ENCODE measurements around the gene HOXA7. TPM values are rescaled to one million over a fixed set of nuclear protein-coding genes. Genes with fewer than 3 reads are reported as not detected.

HOXA7 gene
- total and polyA plus RNA-seq, 2 donors (not counting 1 experiment from before 2014, with no cell fraction given): 0.37 TPM; not detected in 1

GRCh38 chr7:27161721-27162560, 5.5 kb upstream of the HOXA7 start:
- ATAC-seq (ENCODE audit: low read depth): no peak
- intact Hi-C loops (cut with micrococcal nuclease): loop anchor here (1.0 to 10.0 kb wide), 9 partner anchors 39 to 1085 kb away; partner anchors contain the start of gene HOXA13

More at GRCh38 chr7:27161721-27162560, 5.5 kb upstream of the HOXA7 start:
- peak; percentile 24 for DNase-seq
- ChIA-PET POLR2A (interaction anchor here (0.7 kb wide), 1 partner anchor 1002 kb away, joined by 3 read pairs; no protein-coding TSS in a partner anchor), CTCF (interaction anchor here (0.6 to 4.0 kb wide), 28 partner anchors 12 to 1310 kb away, joined by 3 to 122 read pairs (median 6); partner anchors contain the start of genes HOXA13, HOXA3, HOXA5 and HOXA6)
- H3K9me3 Mint-ChIP-seq (ENCODE audit: insufficient read depth): no peaks in the 10 kb centered on the region
- H3K4me3 Mint-ChIP-seq: no peak overlapping the region
- Histone ChIP-seq H3K9me3 (ENCODE audit: control extremely low read depth in 1 of 3, control insufficient read depth in 2 of 3, insufficient read depth in 1 of 3, low read length in 2 of 3) (peaks cover 0 to 76% (median 14%) of the 10 kb centered on the region in 3 donors), H3K4me3 (ENCODE audit: control extremely low read depth in 1 of 5, extremely low read depth in 1 of 5, insufficient read depth in 1 of 5, low read depth in 2 of 5, low read length in 4 of 5) (no peak overlapping the region), H3K27ac (ENCODE audit: low read length in 2 of 2) (no peak overlapping the region), H4K20me1 (ENCODE audit: control insufficient read depth, insufficient read depth, low read length, poor library complexity, severe bottlenecking) (peaks cover 4% of the 10 kb centered on the region), H3K79me2 (ENCODE audit: control insufficient read depth, insufficient read depth, low read length) (no peaks in the 10 kb centered on the region), H3K4me1 (ENCODE audit: control insufficient read depth in 2 of 2, insufficient read depth in 2 of 2, low read length in 2 of 2) (peaks cover 55 to 63% of the 10 kb centered on the region in 2 donors), H3K4me2 (replicated peaks; ENCODE audit: low read depth, low read length, poor library complexity, severe bottlenecking) (peak overlapping the region; percentile 99), H3K27me3 (replicated peaks in 1 of 4; ENCODE audit: control extremely low read depth in 1 of 4, control insufficient read depth in 3 of 4, insufficient read depth in 4 of 4, low read length in 3 of 4) (peaks cover 1 to 89% (median 77%) of the 10 kb centered on the region in 4 experiments), H3K9ac (ENCODE audit: low read length) (no peak overlapping the region), H3K36me3 (replicated peaks in 1 of 2; ENCODE audit: control extremely low read depth in 1 of 2, control insufficient read depth in 1 of 2, extremely low read depth in 1 of 2, insufficient read depth in 2 of 2, low read length in 1 of 2) (no peaks in the 10 kb centered on the region), H2AFZ (ENCODE audit: insufficient read depth, low read depth, low read length, poor library complexity, severe bottlenecking) (no peak overlapping the region)
- 25% methylated on average over 25 of the region's 30 CpGs for WGBS (ENCODE audit: insufficient coverage)
- TF ChIP-seq CTCF (IDR thresholded peaks at IDR 0.05) (no peak), EZH2 (IDR thresholded peaks at IDR 0.05; ENCODE audit: borderline replicate concordance, insufficient read depth, low read depth, low read length, poor library complexity, severe bottlenecking) (no peak)
- no peak overlapping the region for H3K27ac Mint-ChIP-seq
- H3K27me3 Mint-ChIP-seq: peaks cover 69% of the 10 kb centered on the region
- peaks cover 35% of the 10 kb centered on the region for H3K4me1 Mint-ChIP-seq

Data from B cell (primary cell).